GM20431 (cell line): ENCODE measurements around the gene PPA2.

ENCODE experiments used
- in situ Hi-C: fragments of 300-500 bp; cut with MseI, MboI; formaldehyde crosslinking; loops from one replicate; pipeline ENCODE4 v1.15.0; 2020; ENCODE audit warnings: low sequenced_read_pairs; ENCODE audit not compliant: unreplicated experiment

PPA2 gene

GRCh38 chr4:105473324-105474098, at the start of gene PPA2:
Gene PPA2, minus strand, starts transcription at chr4:105474062. Its CDS starts 12 bp downstream, at chr4:105474050.
- in situ Hi-C loops = loop anchor here (25.0 kb wide), 1 partner anchor 336 kb away; the partner anchor contains the start of gene TET2

DNA sequence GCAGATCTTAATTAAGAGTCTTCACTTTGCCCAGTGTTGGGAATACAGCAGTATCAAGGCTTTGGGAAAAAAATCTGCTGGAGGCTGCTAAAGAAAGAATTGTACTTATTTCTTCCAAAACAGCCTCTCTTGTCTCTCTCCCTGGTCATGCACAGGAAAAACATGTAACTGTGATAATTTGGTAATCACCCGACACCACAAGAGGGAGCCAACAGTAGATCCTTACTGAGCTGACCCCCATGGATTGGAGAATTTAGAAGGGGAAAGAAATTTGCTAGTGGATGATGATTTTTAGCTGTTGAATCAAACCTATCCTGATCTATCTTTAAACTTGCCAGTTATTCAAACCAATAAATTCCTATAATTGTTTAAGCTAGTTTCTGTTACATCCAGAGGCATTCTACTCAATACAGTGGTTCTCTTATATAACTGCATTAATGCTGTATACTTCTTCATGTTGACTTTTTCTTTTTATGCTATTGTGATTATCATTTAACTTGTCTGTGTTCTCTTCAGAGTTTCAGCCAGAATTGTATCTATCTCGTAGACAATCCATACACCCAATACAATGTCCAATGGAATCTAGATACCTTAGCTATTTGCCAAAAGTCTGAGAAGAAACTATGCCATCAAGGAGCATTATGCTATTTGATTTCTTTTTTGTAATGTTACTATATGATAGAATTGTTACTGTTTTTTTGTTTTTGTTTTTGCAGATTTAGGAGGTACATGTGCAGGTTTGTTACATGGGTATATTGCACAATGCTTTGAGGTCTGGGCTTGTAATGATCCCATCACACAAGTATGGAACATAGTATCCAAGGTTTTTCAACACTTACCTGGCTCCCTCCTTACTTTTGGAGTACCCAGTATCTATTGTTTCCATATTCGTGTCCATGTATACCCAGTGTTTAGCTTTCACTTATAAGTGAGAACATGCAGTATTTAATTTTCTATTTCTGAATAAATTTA, 47.2 kb upstream of the PPA2 start:
- in situ Hi-C loops = loop anchor here (25.0 kb wide), 1 partner anchor 191 kb away; the partner anchor contains the start of genes GSTCD and INTS12

- in situ Hi-C loops = loop anchor here (25.0 kb wide), 1 partner anchor 202 kb away; the partner anchor contains the start of genes GSTCD and INTS12
Measured at GRCh38 chr4:105510245-105510644, 36.4 kb upstream of the PPA2 start.

GRCh38 chr4:105509714-105510113, 35.9 kb upstream of the PPA2 start:
- in situ Hi-C loops = loop anchor here (25.0 kb wide), 1 partner anchor 203 kb away; the partner anchor contains the start of genes GSTCD and INTS12

DNA sequence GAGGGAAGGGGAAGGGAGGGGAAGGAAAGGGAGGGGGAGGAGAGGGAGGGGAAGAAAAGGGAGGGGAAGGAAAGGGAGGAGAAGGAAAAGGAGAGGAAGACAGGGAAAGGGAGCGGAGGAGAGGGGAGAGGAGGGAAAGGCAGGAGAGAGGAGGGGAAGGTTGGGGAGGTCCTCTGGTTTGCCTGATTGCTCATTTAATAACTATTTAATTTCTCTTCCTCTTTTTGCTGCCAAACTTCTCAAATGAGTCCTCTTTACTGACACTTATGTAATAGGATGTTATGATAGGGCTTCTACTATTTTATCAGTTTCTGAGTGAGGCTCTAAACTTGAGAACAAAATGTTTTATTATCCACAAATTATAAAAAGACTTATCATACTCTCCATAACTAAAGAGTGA, 35.4 kb upstream of the PPA2 start:
- in situ Hi-C loops = loop anchor here (25.0 kb wide), 1 partner anchor 203 kb away; the partner anchor contains the start of genes GSTCD and INTS12

DNA sequence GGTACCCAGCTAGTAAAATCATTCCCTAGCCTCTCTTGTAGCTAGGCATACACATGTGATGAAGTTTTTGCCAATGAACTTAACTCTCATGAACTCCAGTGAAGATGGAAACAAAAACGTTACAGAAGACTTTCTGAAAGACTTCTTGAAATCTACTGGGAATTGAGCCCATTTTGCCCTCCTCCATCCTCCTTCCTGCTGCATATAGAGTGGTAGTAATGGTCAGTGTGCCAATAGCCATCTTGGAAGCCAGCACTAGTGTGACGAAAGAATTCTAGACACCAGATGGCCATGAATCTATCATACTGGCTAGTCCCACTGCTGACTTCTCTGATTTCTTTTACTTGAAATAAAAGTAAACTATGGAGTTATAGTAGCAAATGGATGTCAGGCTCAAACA, 30.9 kb upstream of the PPA2 start:
- in situ Hi-C loops = loop anchor here (25.0 kb wide), 1 partner anchor 208 kb away; the partner anchor contains the start of genes GSTCD and INTS12

DNA sequence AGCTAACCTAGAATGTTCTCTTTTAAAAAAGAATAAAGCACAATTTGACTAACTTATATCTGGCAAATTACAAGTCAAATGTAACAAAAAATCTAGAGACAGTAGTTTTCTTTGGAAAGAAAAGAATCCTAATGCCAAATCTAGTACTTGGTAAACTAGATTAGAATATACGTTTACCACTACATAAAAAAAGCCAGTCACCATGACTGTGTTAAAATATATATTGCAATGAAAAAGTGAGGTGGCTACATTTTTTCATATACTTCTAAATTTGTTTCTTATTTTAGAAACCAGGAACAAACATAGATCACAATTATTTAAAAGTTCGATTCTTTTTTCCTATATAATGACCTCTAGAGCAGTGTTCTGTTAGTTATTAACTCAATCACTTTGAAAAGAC, 29.6 kb upstream of the PPA2 start:
- in situ Hi-C loops = loop anchor here (25.0 kb wide), 1 partner anchor 209 kb away; the partner anchor contains the start of genes GSTCD and INTS12

GRCh38 chr4:105496899-105497298, 23.0 kb upstream of the PPA2 start:
- in situ Hi-C loops = no loop called here

GRCh38 chr4:105495667-105496066, 21.8 kb upstream of the PPA2 start:
- in situ Hi-C loops = no loop called here

DNA sequence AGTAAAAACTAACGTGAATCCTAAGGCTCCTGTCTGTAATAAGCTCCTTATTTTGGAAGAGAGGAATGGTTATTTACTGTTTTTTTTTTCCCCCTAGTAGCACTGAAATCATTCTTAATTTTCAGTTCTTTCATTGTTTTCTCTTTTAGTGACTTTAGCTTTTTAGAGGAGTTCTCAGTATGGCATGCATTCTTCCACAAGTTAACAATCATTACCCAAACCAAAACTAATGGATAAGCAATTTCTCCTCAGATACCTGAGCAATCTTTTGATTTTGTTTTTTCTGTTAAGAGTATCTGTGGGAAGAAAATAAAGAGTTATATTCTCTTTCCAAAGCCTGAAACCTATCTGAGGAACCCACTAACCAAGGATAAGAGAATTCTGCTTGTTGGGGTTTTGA, 16.7 kb upstream of the PPA2 start:
- in situ Hi-C loops = no loop called here

DNA sequence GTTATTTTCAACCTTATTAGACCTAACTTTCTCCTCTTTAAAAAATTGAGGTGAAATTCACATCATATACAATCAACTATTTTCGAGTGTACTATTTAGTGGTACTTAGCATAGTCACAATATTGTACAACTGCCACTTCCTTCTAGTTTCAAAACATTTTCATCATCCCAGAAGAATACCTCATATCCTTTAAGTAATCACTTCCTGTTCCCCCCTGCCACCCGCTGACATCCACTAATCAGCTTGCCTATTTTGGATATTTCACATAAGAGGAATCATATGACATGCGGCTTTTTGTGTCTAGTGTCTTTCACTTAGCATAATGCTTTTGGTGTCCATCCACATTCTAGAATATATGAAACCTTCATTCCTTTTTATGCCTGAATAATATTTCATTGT, 10.0 kb upstream of the PPA2 start:
- in situ Hi-C loops = no loop called here

DNA sequence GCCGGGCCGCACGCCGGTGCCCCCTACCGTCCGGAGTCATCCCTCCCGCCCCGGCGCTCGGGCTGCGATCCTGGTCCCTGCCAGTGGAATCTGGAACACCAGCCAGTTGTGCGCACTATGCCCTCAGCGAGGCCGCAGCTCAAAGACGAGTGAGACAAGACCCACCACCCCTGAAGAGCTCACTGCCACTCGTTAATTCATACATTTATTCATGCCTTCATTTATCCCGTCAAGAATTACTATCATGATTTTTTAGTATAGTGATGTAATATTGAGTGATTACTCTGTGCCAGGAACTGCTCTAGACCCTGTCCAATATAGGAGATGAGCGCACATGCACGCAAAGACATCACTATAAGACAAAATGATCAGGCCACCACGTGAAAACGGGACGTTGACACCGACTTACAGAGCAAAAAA, 247 bp upstream of the PPA2 start:
- in situ Hi-C loops = loop anchor here (25.0 kb wide), 1 partner anchor 337 kb away; the partner anchor contains the start of gene TET2

DNA sequence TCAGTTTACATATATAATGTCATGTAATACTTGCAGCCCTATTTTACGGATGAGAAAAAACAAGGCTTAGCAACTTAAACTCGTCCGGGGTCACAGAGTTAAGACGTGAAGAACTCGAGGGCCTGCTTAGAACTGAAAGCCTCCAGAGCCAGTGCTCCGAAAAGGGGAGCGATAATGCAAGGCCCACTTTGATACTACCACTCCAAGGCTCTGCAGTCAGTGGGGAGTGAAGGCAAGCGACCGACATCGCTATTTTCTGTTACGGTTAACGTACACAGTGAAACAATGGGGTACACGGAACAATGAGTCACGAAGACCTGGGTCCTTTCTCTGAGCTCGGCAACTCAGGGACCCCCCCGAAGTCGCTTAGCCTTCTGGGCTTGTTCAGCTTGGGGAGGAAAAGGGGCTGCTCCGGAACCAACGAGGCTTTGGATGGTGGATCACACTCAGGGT, 965 bp downstream of the PPA2 start:
- in situ Hi-C loops = loop anchor here (25.0 kb wide), 1 partner anchor 336 kb away; the partner anchor contains the start of gene TET2

GRCh38 chr4:105471566-105472176, 2.2 kb downstream of the PPA2 start:
- in situ Hi-C loops = loop anchor here (25.0 kb wide), 1 partner anchor 334 kb away; the partner anchor contains the start of gene TET2

DNA sequence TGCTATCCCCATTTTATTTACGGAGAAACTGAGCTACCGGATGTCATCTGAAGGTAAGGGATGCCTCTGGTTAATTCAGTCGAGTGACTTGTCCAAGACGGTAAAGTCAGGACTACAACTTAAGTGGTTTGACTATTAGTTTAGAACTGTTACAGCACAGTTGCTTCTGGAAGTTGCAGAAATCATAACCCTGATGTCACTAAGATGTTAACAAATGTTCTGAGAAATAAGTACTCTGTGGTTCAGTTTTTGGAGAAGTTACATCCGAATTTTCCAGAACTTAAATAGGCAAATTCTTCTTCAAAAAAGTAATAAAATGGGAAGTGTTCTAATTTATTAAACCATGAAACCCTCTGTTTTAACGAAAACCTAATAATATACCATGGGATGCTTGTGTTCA, 3.1 kb downstream of the PPA2 start:
- in situ Hi-C loops = loop anchor here (25.0 kb wide), 1 partner anchor 333 kb away; the partner anchor contains the start of gene TET2

- in situ Hi-C loops = loop anchor here (25.0 kb wide), 1 partner anchor 332 kb away; the partner anchor contains the start of gene TET2
Measured at GRCh38 chr4:105469736-105470135, 4.1 kb downstream of the PPA2 start.

DNA sequence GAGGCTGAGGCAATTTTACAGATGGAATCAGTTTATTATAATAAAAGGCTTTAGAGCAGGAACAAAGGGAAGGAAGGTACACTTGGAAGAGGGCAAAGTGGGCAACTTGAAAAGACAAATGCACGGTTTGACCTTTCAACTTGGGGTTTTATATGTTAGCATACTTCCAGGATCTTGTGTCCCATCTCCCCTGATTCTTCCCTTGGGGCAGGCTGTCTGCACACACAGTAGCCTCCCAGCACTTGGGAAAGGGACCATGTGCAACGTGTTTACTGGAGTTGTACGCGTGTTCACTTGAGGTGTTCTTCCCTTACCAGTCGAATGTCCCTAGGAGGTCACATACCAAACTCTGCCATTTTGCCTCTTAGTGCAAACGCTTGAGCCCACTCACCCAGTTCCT, 7.3 kb downstream of the PPA2 start:
- in situ Hi-C loops = loop anchor here (25.0 kb wide), 1 partner anchor 329 kb away; the partner anchor contains the start of gene TET2

DNA sequence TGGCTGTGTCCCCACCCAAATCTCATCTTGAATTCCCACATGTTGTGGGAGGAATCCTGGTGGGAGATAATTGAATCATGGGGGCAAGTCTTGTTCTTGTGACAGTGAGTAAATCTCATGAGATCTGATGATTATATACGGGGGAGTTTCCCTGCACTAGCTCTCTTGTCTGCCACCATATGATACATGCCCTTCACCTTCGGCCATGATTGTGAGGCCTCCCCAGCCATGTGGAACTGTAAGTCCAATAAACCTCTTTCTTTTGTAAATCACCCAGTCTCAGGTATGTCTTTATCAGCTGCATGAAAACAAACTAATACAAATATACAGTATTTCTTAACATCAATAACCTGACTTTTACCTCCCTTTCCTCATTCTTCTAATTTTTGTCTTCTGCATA, 9.3 kb downstream of the PPA2 start:
- in situ Hi-C loops = loop anchor here (25.0 kb wide), 1 partner anchor 327 kb away; the partner anchor contains the start of gene TET2

DNA sequence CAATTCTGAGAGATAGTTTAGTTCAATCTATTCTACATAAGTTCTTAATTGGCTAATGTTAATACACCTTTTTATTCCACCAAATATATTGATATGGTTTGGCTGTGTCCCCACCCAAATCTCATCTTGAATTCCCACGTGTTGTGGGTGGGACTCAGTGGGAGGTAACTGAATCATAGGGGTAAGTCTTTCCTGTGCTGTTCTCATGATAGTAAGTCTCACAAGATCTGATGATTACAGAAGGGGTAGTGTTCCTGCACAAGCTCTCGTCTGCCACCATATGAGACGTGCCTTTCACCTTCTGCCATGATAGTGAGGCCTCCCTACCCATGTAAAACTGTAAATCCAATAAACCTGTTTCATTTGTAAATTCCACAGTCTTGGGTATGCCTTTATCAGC, 11.3 kb downstream of the PPA2 start:
- in situ Hi-C loops = loop anchor here (25.0 kb wide), 1 partner anchor 325 kb away; the partner anchor contains the start of gene TET2
